GM18907 (cell line): ENCODE data around the gene MEF2B.
A peak's percentile ranks its signal among the peaks of the same experiment; 100 is the strongest.

Experiments used
- ATAC-seq: cut with Tn5 transposase; IDR thresholded peaks from one replicate; pipeline ENCODE4 v1.9.1; 2021; ENCODE audit warnings: mild to moderate bottlenecking, moderate library complexity; ENCODE audit not compliant: unreplicated experiment

The MEF2B gene

GRCh38 chr19:19170053-19170872, at the start of gene MEF2B:
Gene MEF2B (minus strand): TSS chr19:19170263. CDS start chr19:19150735, 19,528 bp downstream.
- ATAC-seq: peak; percentile 72

- no peak for ATAC-seq
Measured at GRCh38 chr19:19218911-19219310, 48.8 kb upstream of the MEF2B start.

- no peak for ATAC-seq
Measured at GRCh38 chr19:19217099-19217498, 47.0 kb upstream of the MEF2B start.

- ATAC-seq: no peak
Measured at GRCh38 chr19:19215792-19216191, 45.7 kb upstream of the MEF2B start.

DNA sequence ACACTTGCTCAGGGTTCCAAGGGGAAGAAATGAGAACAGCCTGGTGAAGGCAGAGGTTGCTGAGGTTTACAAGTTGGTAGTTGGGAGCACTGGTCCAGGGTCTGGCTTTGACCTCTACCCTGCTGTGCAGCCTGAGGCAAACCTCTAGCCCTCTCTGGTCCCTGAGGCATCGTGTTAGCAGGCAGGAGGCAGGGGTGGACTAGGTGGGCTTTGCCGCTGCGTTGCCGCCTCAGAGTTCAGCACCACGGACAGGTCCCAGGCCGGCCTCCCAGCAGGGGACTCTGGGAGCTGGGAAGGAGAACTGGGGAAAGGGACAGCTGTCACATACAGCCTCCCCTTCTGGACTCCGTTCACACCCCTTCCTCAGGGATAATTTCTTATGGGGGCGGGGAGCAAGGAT, 44.8 kb upstream of the MEF2B start:
- ATAC-seq: no peak

DNA sequence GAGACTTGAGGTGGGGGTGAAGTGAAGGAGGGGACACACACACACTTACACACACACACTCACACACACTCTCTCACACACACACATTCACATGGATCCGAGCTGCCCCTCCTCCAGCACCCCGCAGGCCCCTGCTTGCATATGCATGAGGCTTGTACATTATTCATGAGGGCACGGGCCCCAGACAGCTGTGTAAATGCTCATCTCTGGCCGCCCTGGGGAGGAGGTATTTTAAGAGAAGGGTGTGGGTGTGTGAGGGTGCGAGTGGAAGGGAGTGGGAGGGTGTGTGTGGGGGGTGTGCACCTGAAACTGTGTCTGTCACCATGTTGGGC, 44.1 kb upstream of the MEF2B start:
- ATAC-seq: no peak

DNA sequence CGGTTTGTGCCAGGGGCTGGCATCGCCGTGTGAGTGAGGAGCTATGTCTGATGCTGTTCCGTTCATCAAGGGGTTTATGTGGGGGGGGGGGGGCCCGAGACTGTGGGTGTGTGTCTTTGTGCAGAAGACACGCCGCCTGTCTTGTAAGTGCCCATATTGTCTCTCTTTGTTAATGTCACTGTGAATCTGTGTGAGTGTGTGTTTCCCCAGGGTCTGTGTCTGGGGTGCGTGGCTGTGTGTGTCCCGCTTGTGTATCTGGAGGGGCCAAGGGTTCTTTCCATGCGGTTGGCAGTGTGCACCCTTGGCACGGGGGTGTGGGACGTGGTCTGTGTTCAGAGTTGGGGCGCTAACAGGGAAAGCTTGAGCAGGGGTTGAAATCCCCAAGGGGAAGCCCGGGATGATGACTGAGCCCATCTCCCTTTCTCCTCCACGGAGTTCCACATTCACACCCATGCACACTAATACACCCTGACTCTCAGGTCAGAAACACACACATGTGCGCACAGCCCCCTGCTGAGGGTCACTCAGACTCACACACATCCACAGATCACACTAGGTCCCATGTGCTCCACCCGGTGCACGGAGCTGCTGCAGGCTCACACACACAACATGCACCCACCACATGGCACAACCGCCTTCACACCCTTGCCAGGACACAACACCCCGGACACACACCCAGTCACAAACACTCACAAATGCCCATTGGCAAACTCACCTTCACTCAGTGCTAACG, 43.5 kb upstream of the MEF2B start:
- no peak for ATAC-seq

- ATAC-seq: no peak
Measured at GRCh38 chr19:19212916-19213315, 42.9 kb upstream of the MEF2B start.

- no peak for ATAC-seq
Measured at GRCh38 chr19:19211499-19212420, 41.7 kb upstream of the MEF2B start, which contains the start of gene NCAN. Gene NCAN (plus strand): TSS chr19:19211958. CDS start chr19:19216954, 4,996 bp downstream.

- ATAC-seq: no peak
Measured at GRCh38 chr19:19209372-19209771, 39.3 kb upstream of the MEF2B start.

DNA sequence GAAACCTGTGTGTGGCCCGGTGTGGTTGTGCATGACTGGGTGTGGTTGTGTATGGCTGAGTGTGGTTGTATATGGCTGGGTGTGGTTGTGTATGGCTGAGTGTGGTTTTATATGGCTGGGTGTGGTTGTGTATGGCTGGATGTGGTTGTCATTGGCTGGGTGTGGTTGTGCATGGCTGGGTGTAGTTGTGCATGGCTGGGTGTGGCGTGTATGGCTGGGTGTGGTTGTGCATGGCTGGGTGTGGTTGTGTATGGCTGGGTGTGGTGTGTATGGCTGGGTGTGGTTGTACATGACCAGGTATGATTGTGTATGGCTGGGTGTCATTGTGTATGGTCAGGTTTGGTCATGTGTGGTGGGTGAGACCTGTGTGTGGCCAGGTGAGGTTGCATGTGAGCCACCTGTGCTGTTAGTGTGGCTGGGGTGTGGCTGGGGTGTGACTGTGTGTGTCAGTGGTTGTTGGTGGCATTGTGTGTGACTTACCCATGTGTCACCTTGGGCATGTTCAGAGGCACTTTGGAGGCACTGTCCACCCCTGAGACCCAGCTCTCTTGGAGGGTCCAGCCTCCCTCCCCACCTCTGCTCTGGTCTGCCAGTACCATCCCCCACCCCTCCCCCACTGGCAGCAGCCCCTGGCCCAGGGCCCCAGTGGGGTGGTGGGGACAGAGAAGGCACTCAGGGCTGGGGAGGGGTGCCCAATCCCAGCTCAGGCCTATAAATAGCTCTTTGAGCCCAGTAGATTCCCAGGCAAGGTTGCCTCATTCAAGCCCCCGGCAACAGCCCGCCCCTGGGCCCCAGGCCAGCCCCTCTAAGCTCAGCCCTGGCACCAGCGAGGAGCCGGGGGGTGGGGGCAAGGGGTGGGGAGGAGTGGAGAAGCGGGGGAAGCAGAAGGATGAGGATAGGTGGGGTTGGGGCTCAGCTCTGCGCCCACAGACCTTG, 37.8 kb upstream of the MEF2B start:
- no peak for ATAC-seq

DNA sequence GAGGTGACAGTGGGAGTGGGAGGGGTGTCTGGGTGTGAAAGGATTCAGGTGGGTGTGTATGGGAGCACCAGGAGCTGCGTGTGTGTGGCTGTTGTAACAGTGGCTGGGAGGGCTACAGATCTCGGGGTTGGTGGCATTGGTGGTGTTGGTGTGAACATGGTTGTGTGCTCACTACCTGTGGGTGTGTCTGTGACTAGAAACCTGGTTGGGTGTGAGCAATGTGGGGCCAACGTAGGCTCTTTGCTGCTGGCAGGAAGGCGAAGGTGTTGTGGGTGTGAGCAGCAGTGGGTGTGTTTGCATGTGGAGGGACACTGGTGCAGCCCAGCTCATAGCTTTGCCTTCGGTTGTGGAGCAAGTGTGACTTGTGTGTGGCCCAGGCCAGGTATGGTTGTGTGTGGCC, 36.9 kb upstream of the MEF2B start:
- no peak for ATAC-seq

GRCh38 chr19:19205416-19206410, 35.6 kb upstream of the MEF2B start:
- ATAC-seq: no peak

DNA sequence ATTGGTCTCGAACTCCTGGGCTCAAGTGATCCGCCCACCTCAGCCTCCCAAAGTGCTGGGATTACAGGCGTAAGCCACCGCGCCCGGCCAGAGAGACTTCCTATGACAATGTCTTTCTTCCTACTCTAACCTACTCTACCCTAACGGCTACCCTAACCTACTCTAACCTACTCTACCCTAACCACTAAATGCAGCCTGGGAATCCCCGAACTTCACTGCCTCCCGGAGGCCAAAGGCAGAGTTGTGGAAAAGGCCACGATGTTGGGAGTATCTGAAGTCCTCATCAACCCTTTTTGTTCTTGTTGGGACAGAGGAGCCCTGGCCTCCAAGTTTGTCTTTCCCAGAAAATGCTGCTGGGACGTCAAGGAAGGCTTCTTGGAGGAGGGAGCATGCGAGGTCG, 34.1 kb upstream of the MEF2B start:
- no peak for ATAC-seq

GRCh38 chr19:19203012-19203856, 33.2 kb upstream of the MEF2B start, which contains the start of gene NR2C2AP:
Gene NR2C2AP (minus strand): TSS chr19:19203414. CDS start chr19:19203060, 354 bp downstream.
- peak; percentile 64 for ATAC-seq

- ATAC-seq: peak; percentile 19
Measured at GRCh38 chr19:19202707-19203011, 32.6 kb upstream of the MEF2B start.

DNA sequence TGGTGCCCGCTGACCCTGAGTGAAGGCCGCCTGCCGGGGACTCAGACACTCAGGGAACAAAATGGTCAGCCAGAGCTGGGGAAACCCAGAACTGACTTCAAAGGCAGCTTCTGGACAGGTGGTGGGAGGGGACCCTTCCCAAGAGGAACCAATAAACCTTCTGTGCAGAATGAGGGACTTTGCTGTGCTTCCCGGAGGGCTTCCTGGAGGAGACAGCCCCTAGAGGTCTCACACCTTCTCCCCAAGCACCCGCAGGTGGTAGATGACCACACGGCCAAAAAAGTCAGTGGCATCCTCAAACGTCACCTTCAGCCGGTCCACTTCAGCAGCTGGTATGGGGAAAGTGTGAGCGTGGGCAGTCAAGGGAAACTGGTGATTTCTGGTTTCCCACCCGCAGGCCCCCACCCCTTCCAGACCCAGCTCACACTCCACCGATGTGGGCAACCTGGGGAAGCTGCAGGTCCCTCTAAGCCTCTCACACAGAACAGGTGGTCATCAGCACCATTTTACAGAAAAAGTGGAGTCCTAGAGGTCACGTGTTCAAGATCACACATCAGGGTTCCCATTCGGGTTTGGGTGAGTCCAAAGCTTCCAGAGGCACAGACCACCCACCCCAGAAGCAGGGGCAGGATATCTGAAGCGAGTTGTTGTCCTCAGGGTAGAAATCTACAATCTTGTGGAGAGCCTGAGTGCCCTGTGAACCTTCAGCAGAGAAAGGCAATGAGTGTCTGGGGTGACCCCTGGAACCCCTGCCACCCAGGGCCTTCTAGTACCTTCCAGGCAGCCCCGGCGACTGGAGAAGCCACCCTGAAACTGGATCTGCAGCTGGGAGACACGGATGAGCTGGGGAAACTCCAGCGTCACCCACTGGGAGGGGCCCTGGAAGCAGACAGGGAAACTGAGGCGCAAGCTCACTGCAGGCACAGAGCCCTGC, 31.9 kb upstream of the MEF2B start:
- no peak for ATAC-seq
